Trophoblast cell (in vitro differentiated cells and primary cell): ENCODE results near the gene CERS6.
A peak's percentile ranks its signal among the peaks of the same experiment; 100 is the strongest.

ENCODE experiments used
- DNase-seq, 2 donors: peaks; one replicate each; pipeline ENCODE4 v3.0.0-alpha.2; 2016
- H2AFZ ChIP-seq: 2 replicates; pipeline ENCODE4 v1.6.1; 2013; ENCODE audit warnings: low read length, moderate library complexity, mild to moderate bottlenecking; ENCODE audit not compliant: insufficient read depth, poor library complexity
- H2AK5ac ChIP-seq: 2 replicates; pipeline ENCODE4 v1.6.1; 2013; ENCODE audit warnings: mild to moderate bottlenecking, low read length
- H2BK120ac ChIP-seq: 2 replicates; pipeline ENCODE4 v1.6.1; 2013; ENCODE audit warnings: low read length, mild to moderate bottlenecking, moderate library complexity; ENCODE audit not compliant: insufficient read depth, poor library complexity
- H2BK12ac ChIP-seq: 2 replicates; pipeline ENCODE4 v1.6.1; 2013; ENCODE audit warnings: mild to moderate bottlenecking, low read length, moderate library complexity
- H2BK5ac ChIP-seq: 2 replicates; pipeline ENCODE4 v1.6.1; 2013; ENCODE audit warnings: low read length, low read depth, moderate library complexity, mild to moderate bottlenecking; ENCODE audit not compliant: poor library complexity
- H3K14ac ChIP-seq: 2 replicates; pipeline ENCODE4 v1.6.1; 2013; ENCODE audit warnings: mild to moderate bottlenecking, low read length
- H3K18ac ChIP-seq: 2 replicates; pipeline ENCODE4 v1.6.1; 2013; ENCODE audit warnings: mild to moderate bottlenecking, low read length
- H3K23ac ChIP-seq: 2 replicates; pipeline ENCODE4 v1.6.1; 2013; ENCODE audit warnings: low read length
- H3K27ac ChIP-seq: 2 replicates; pipeline ENCODE4 v1.5.1; 2013; ENCODE audit warnings: low read depth, mild to moderate bottlenecking, inconsistent platforms, low read length, moderate library complexity
- H3K27me3 ChIP-seq: 2 replicates; pipeline ENCODE4 v1.6.1; 2013; ENCODE audit warnings: inconsistent platforms, mild to moderate bottlenecking, low read length, moderate library complexity; ENCODE audit not compliant: insufficient read depth
- H3K36me3 ChIP-seq, 2 experiments: 1 replicate in 1 of 2; 2 replicates in 1 of 2; pipeline ENCODE4 v1.6.1; 2013; ENCODE audit warnings: low read length in 2 of 2, mild to moderate bottlenecking in 2 of 2, moderate library complexity in 1 of 2; ENCODE audit not compliant: insufficient read depth in 2 of 2, control insufficient read depth in 1 of 2
- H3K4ac ChIP-seq: 2 replicates; pipeline ENCODE4 v1.6.1; 2013; ENCODE audit warnings: low read depth, mild to moderate bottlenecking, low read length, moderate library complexity
- H3K4me1 ChIP-seq, 2 experiments: 1 replicate in 1 of 2; 2 replicates in 1 of 2; pipeline ENCODE4 v1.6.1; 2013; ENCODE audit warnings: low read length in 2 of 2, mild to moderate bottlenecking in 2 of 2, moderate library complexity in 1 of 2; ENCODE audit not compliant: insufficient read depth in 2 of 2, control insufficient read depth in 1 of 2
- H3K4me2 ChIP-seq: 2 replicates; pipeline ENCODE4 v1.6.1; 2013; ENCODE audit warnings: inconsistent platforms, mild to moderate bottlenecking, low read length, moderate library complexity
- H3K4me3 ChIP-seq: 2 replicates; pipeline ENCODE4 v1.5.1; 2013; ENCODE audit warnings: mild to moderate bottlenecking, low read depth, low read length, inconsistent platforms
- H3K79me1 ChIP-seq: one replicate; pipeline ENCODE4 v1.6.1; 2013; ENCODE audit warnings: low read length
- H3K79me2 ChIP-seq: 2 replicates; pipeline ENCODE4 v1.6.1; 2013; ENCODE audit warnings: low read length, mild to moderate bottlenecking; ENCODE audit not compliant: control insufficient read depth, insufficient read depth, poor library complexity
- H3K9ac ChIP-seq: 2 replicates; pipeline ENCODE4 v1.6.1; 2013; ENCODE audit warnings: mild to moderate bottlenecking, low read length
- H3K9me3 ChIP-seq: 2 replicates; pipeline ENCODE4 v1.6.1; 2013; ENCODE audit warnings: low read depth, mild to moderate bottlenecking, control low read depth, inconsistent platforms, low read length; ENCODE audit not compliant: insufficient read depth
- H4K12ac ChIP-seq: 2 replicates; pipeline ENCODE4 v1.6.1; 2013; ENCODE audit warnings: low read depth, mild to moderate bottlenecking, low read length, moderate library complexity
- H4K8ac ChIP-seq: 2 replicates; pipeline ENCODE4 v1.6.1; 2013; ENCODE audit warnings: low read depth, mild to moderate bottlenecking, low read length, moderate library complexity
- H4K91ac ChIP-seq: one replicate; pipeline ENCODE4 v1.6.1; 2013; ENCODE audit warnings: low read depth, mild to moderate bottlenecking, low read length, moderate library complexity
- WGBS: extraction: QIAGEN DNeasy Blood & Tissue Kit; methylation state at CpG from one replicate; pipeline ENCODE4 v1.1.7; 2013; ENCODE audit warnings: missing lambda C conversion rate; ENCODE audit not compliant: insufficient read length, insufficient coverage; ENCODE audit errors: extremely low coverage; 5-methylcytosine and 5-hydroxymethylcytosine counted together

CERS6 gene

DNA sequence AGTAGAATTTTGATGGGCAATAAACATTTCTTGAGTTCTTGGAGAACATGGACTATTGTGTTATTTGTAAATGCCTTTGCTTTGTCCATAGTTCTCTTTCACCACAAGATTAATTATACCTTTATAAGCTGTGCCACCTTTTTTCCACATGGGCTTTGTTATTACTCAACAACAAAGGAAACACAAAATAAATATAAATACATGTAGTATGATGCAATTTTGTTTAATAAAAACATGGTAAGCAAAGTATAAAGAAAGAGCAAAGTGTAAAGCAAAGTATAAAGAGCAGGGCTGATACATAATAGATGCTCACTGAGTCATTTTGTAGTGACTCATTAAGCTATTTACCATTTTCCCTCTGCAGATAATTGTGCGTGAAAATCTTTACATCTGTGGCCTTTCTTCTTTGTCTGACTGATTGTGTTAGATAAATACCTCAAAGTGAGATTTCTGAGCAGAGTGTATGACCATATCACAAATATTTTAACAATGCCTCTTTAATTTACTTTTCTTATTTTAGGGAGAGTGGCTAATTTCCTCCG lies 80.9 kb downstream of the CERS6 start:
- H3K27me3 ChIP-seq = no peaks in the 10 kb centered on the region
- no peak overlapping the region for H3K14ac ChIP-seq
- H3K18ac ChIP-seq = no peak overlapping the region
- H3K36me3 ChIP-seq = peaks cover 0 to 2% of the 10 kb centered on the region in 2 experiments
- no peak overlapping the region for H4K12ac ChIP-seq
- H2BK120ac ChIP-seq = no peak overlapping the region
- no peak overlapping the region for H3K4ac ChIP-seq
- H3K23ac ChIP-seq = no peak overlapping the region
- peaks cover 10 to 11% of the 10 kb centered on the region in 2 experiments for H3K4me1 ChIP-seq
- no peak overlapping the region for H4K91ac ChIP-seq
- no peak overlapping the region for H2AK5ac ChIP-seq
- no peak overlapping the region for H3K27ac ChIP-seq
- H3K9me3 ChIP-seq = no peaks in the 10 kb centered on the region
- WGBS = no CpG with 5 or more reads among the region's 2 CpGs
- no peak overlapping the region for H2AFZ ChIP-seq
- peaks cover 5% of the 10 kb centered on the region for H3K79me1 ChIP-seq
- H4K8ac ChIP-seq = no peak overlapping the region
- no peak overlapping the region for H3K4me3 ChIP-seq
- H3K9ac ChIP-seq = no peak overlapping the region
- H2BK5ac ChIP-seq = no peak overlapping the region
- no peak overlapping the region for H3K4me2 ChIP-seq
- DNase-seq = peak in 1 of 2 donors; percentile 33
- H2BK12ac ChIP-seq = no peak overlapping the region
- H3K79me2 ChIP-seq = peaks cover 2% of the 10 kb centered on the region

DNA sequence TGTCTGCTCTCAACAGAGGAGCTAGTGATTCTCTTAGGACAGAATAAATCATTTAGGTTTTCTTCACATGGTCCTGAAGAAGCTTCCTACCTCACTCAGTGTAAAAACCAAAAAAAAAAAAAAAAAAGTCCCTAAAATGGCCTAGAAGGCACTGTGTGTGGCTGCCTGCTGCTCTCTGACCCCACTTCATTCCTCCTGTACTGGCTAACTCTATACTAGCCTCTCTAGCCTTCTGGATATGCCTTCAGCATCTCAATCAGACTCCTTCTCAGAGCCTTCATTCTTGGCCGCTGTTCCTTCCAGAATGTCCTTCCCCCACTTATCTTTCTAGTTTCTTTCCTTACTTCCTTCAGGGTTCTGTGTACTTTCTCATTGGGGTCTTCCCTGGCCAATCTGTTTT lies 82.1 kb downstream of the CERS6 start:
- Histone ChIP-seq H3K4me3 (no peak overlapping the region), H3K27ac (no peak overlapping the region)

DNA sequence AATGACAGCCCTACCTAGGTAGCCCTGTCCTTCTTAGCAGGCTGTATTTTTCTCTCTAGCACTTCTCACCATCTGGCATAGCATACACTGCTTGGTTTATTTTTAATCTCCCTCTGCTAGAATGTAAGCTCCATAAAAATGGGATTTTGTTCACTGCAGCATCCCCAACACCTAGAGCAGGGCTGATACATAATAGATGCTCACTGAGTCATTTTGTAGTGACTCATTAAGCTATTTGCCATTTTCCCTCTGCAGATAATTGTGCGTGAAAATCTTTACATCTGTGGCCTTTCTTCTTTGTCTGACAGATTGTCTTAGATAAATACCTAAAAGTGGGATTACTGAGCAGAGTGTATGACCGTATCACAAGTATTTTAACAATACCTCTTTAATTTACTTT lies 82.5 kb downstream of the CERS6 start:
- no peak overlapping the region for H2BK120ac ChIP-seq
- H3K18ac ChIP-seq = no peak overlapping the region
- no peak overlapping the region for H3K4me2 ChIP-seq
- WGBS = no CpG with 5 or more reads among the region's 2 CpGs
- H3K23ac ChIP-seq = no peak overlapping the region
- no peak overlapping the region for H3K4me3 ChIP-seq
- no peak overlapping the region for H3K27ac ChIP-seq
- H2AFZ ChIP-seq = no peak overlapping the region
- H3K4me1 ChIP-seq = peaks cover 10 to 11% of the 10 kb centered on the region in 2 experiments
- no peak overlapping the region for H4K12ac ChIP-seq
- H4K8ac ChIP-seq = no peak overlapping the region
- H2BK5ac ChIP-seq = no peak overlapping the region
- peaks cover 0 to 2% of the 10 kb centered on the region in 2 experiments for H3K36me3 ChIP-seq
- H3K9me3 ChIP-seq = no peaks in the 10 kb centered on the region
- H2BK12ac ChIP-seq = no peak overlapping the region
- H2AK5ac ChIP-seq = no peak overlapping the region
- peaks cover 2% of the 10 kb centered on the region for H3K79me2 ChIP-seq
- H3K4ac ChIP-seq = no peak overlapping the region
- H3K79me1 ChIP-seq = peaks cover 5% of the 10 kb centered on the region
- no peak overlapping the region for H3K9ac ChIP-seq
- no peak overlapping the region for H3K14ac ChIP-seq
- no peaks in the 10 kb centered on the region for H3K27me3 ChIP-seq
- H4K91ac ChIP-seq = no peak overlapping the region
- DNase-seq = peak in 1 of 2 donors; percentile 13

More for the DNA sequence above, 82.1 kb downstream of the CERS6 start:
- Histone ChIP-seq H4K8ac (no peak overlapping the region), H4K91ac (no peak overlapping the region), H2AK5ac (no peak overlapping the region), H3K79me2 (peaks cover 2% of the 10 kb centered on the region), H3K18ac (no peak overlapping the region), H3K4me2 (no peak overlapping the region), H2BK5ac (no peak overlapping the region), H3K14ac (no peak overlapping the region), H3K27me3 (no peaks in the 10 kb centered on the region), H3K4ac (no peak overlapping the region), H2BK120ac (no peak overlapping the region), H3K36me3 (peaks cover 0 to 2% of the 10 kb centered on the region in 2 experiments), H3K4me1 (peaks cover 10 to 11% of the 10 kb centered on the region in 2 experiments), H2AFZ (no peak overlapping the region), H2BK12ac (no peak overlapping the region), H3K23ac (no peak overlapping the region), H3K79me1 (peaks cover 5% of the 10 kb centered on the region), H3K9ac (no peak overlapping the region), H3K9me3 (no peaks in the 10 kb centered on the region), H4K12ac (no peak overlapping the region)
- DNase-seq = no peak
- no CpG with 5 or more reads among the region's 1 CpG for WGBS

DNA sequence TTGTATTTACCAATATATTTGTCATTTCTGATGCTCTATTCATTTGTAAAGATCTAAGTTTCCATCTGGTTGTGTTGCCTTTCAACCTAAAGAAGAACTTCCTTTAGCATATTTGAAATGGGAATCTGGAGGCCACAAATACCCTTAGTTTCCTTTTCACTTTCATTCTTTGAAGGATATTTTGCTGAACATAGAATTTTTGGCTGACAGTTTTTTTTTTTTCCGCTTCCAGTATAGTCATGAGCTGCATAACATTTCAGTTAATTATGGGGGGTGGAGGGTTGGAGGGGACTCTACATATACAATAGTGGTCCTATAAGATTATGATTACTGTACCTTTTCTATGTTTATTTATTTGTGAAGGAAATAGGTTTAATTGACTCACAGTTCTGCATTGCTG lies 83.9 kb downstream of the CERS6 start:
- Histone ChIP-seq H3K4me1 (peaks cover 7% of the 10 kb centered on the region in 2 experiments), H3K79me1 (peaks cover 9% of the 10 kb centered on the region), H2BK120ac (no peak overlapping the region), H4K12ac (no peak overlapping the region), H3K27ac (no peak overlapping the region), H2AK5ac (no peak overlapping the region), H4K8ac (no peak overlapping the region), H3K79me2 (peaks cover 2% of the 10 kb centered on the region), H3K36me3 (peaks cover 0 to 2% of the 10 kb centered on the region in 2 experiments), H3K4me2 (no peak overlapping the region), H3K18ac (no peak overlapping the region), H3K14ac (no peak overlapping the region), H4K91ac (no peak overlapping the region), H3K9me3 (no peaks in the 10 kb centered on the region), H3K4ac (no peak overlapping the region), H2BK5ac (no peak overlapping the region), H3K4me3 (no peak overlapping the region), H3K23ac (no peak overlapping the region), H2BK12ac (no peak overlapping the region), H3K9ac (no peak overlapping the region), H3K27me3 (no peaks in the 10 kb centered on the region), H2AFZ (no peak overlapping the region)
- no peak for DNase-seq
- no CpG with 5 or more reads among the region's 1 CpG for WGBS
